Forelimb muscle (tissue), 1 donor: Measurements from ENCODE around the gene ADGRG3. TPM values are rescaled to one million over a fixed set of nuclear protein-coding genes. Genes with fewer than 3 reads are reported as not detected.

ENCODE experiments used
- DNase-seq: peaks from one replicate; pipeline ENCODE4 v3.0.0-alpha.2; 2013; ENCODE audit warnings: low read depth
- polyA plus RNA-seq: library from polyadenylated mRNA; unstranded; fragments of 120-200 nt; gene quantifications from one replicate; pipeline ENCODE4 v1.2.1, GENCODE V29; 2013; ENCODE audit not compliant: insufficient read length

ADGRG3 gene, protein sequence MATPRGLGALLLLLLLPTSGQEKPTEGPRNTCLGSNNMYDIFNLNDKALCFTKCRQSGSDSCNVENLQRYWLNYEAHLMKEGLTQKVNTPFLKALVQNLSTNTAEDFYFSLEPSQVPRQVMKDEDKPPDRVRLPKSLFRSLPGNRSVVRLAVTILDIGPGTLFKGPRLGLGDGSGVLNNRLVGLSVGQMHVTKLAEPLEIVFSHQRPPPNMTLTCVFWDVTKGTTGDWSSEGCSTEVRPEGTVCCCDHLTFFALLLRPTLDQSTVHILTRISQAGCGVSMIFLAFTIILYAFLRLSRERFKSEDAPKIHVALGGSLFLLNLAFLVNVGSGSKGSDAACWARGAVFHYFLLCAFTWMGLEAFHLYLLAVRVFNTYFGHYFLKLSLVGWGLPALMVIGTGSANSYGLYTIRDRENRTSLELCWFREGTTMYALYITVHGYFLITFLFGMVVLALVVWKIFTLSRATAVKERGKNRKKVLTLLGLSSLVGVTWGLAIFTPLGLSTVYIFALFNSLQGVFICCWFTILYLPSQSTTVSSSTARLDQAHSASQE
- polyA plus RNA-seq = 0.29 TPM

- DNase-seq = no peak
Observed at GRCh38 chr16:57668263-57668571, at the start of gene ADGRG3. Gene ADGRG3 (plus strand): TSS chr16:57668306. CDS start chr16:57668348, 42 bp downstream.

GRCh38 chr16:57619133-57619605 lies 48.9 kb upstream of the ADGRG3 start:
- DNase-seq = no peak

GRCh38 chr16:57619606-57620334 lies 48.3 kb upstream of the ADGRG3 start:
- no peak for DNase-seq

DNA sequence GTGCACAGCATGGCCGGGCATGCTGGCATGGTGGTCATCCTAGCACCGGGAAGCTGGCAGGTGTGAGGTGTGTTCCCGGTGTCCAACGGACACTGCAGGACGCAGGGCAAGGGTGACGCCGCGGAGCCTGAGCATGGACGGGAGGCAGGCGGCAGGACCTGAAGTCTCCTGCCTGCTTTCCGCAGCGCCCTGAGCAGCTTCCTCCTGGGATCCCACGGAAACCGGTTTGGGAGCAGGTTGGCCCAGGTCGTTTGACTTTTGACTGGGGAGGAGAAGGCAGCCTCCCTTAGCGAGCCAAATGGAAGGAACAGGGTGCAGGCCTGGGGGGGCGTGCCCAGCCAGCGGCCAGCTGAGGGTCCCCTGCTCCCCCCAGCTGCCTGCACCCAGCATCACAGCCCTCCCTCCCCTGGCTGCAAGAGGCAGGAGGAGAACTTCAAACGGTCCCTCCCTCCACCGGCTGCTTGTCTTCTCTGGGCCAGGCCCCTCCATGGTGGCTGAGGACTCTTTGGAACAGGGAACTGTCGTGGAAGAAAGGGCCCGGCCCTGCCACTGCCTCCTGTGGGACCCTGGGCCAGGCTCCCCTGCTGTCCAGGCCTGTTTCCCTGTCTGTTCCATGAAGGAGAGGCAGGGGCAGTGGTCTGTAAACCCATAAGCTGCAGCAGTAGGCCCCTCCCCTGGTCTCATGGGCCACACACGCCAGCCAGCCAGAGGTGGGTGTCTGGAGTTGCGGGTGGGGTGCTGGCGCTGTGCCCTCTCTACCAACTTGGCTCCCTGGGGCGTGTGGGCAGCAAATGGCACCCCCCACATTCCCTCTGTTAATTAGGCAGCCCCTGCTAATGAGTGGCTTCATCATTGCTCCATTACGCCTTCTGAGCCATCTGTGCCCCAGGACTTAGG lies 47.5 kb upstream of the ADGRG3 start:
- no peak for DNase-seq

GRCh38 chr16:57621521-57622271 lies 46.4 kb upstream of the ADGRG3 start:
- DNase-seq = no peak

DNA sequence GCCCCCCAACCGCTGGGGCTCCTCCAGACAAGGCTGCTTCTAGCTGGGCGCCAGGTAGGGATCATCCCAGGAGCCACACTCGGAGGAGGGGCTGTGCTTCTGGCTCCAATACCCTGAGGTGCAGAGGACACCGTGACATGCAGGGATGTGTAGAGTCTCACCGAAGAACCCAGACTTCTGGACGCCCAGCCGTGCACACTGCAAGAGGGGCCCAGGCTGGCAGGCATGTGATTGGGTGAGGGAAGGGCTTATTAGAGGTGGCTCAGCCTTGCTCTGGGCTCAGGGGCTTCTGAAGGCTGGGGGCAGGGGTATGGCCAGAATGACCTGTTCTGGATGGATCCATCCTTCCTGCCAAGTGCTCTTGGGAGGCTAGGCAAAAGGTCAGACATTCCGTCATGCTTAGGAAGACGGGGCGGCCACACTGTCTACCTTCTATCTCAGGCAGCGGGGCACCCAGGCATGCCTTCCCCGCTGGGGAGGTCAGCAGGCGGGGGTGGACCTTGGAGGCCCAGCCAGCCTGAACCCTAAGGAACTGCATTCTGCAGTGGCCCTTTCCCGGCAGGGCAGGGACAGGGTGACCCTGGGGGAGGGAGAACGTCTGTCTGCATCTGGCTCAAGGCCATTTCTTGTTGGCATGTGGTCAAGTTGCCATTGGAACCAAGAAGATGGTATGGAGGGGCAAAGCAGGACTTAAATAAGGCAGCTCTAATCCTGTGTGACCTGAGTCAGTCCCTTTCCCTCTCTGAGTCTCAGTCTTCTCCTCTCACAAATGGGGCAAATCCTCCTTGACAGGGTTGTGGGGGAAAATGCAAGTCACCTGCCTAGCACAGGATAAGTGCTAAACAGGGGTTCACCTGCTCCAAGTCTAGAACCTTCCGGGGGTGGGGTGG lies 45.5 kb upstream of the ADGRG3 start:
- DNase-seq = no peak

- DNase-seq = no peak
Observed at GRCh38 chr16:57623251-57624043, 44.7 kb upstream of the ADGRG3 start.

- no peak for DNase-seq
Observed at GRCh38 chr16:57624044-57624688, 43.9 kb upstream of the ADGRG3 start.

DNA sequence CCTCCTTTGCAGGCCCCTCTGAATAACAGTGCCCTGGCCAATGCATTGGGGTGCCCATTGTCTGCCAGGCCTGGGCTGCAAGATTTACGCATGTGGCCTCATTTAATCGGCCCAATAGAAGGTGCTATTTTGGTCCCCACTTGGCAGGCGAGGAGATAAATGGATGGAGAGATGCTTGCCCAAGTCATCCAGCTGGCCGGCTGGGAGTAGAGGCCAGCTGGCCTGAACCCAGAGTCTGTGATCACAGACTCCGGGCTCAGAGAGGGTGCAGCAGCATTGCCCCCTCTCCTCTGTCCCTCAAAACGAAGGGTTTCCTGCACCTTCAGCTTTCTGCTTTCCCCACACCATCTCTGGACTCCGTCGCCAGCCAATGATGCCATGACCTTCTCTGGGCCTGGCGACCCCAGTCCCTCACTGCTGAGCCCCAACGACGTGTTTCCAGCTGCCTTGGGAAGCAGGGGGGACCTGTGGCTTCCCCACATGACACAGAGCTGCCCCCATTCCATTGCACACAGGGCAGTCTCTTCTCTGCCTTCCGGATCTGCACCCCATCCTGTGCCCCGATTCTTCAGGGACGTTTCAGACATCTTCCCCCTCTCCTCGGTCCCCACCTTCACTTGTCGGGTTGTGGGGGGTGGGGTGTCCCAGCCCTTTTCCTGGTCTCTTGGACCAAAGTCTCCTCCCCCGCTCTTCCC lies 43.2 kb upstream of the ADGRG3 start:
- no peak for DNase-seq

- no peak for DNase-seq
Observed at GRCh38 chr16:57626420-57627170, 41.5 kb upstream of the ADGRG3 start.

GRCh38 chr16:57627184-57627871 lies 40.8 kb upstream of the ADGRG3 start:
- DNase-seq = no peak

DNA sequence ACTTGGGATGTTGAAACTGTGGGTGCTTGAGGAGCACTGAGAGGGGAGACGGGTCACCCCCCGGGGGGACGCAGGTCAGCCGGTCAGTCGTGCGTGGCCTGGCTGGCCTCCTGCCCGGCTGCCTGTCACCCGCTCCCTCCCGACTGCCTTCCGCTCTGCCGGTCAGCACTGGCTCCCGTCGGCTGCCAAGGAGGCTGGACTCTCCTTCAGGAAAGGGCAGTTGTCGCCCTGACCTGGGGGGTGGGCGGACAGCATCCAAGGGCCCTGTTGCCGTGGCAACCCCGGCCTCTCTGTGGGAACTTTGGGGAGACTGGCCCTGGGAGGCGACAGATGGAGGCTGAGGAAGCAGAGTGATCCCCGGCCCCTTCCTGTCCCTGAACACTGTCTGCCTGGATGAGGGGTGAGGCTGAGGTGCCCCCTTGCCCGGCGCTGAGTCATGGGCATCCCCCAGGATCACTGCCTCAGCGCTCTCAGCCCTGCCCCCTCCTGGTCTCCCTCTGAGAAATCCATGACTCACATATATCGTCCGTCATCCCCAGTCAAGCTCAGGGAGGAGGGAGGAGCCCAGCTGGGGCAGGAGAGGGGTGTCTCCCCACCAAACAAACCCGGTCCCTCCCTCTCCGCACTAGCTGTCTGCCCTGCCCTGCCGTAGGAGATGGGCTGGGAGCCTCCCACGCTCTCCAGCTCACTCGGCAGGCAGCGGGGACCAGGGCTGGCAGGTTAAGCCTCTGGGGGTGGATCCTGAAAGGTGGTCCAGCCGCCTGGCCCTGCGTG lies 39.9 kb upstream of the ADGRG3 start, which contains the start of gene ADGRG1:
TSS of gene ADGRG1 (plus strand) at position 623 of the 774 bp plus-strand sequence. CDS start 21,658 bp downstream, outside the sequence.
- no peak for DNase-seq

GRCh38 chr16:57628783-57629293 lies 39.3 kb upstream of the ADGRG3 start:
- DNase-seq = no peak

DNA sequence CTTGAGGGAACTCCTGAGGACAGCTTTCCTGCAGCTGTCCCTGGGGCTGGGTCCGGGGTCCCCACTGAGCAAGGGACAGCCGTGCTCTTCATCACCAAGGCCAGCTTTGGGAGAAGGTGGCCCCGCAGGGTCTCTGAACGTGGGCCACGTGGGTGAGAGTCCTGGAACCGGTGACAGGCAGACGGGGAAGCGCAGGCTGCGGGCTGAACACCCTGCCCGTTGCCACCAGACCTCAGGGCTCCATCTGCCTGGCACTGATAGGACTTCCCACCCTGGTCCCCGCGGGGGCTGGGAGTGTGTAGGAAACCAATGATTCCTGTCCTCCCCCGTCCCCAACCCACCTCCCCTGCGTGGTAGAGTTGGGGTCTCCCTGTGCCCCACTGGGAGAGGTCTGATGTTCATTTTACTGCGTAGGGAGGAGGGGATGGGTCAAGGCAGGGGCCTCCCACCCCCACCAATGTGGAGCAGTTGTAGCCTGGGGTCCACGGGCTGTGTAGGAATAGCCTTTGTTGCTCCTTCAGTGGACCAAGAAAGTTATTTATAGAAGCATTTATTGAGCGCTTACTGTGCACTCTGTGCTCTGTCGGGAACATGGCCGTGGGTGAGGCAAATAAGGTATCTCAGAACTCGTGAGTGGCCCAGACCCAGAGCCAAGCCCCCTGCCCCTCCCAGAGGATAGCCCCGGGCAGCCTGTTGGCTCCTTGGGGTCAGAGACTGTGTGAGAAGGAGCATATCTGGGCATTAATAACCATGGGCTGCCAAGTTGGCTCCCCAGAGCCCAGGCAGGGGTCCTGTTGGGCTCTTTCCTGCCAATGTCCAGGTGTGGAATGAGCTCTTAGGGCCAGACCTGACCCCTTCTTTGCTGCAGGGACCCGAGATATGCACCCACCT lies 38.3 kb upstream of the ADGRG3 start:
- DNase-seq = no peak
